Large intestine (tissue), 3 donors: ENCODE results near the gene PDE3A. TPM values are rescaled to one million over a fixed set of nuclear protein-coding genes. Genes with fewer than 3 reads are reported as not detected.

ENCODE experiments used
- DNase-seq, 2 donors: peaks; one replicate each; pipeline versions ENCODE4 v3.0.0 to v3.0.0-alpha.2; 2013
- H3K27ac ChIP-seq: one replicate; pipeline ENCODE4 v1.5.1; 2013; ENCODE audit warnings: low read length
- H3K27me3 ChIP-seq: 2 replicates; pipeline ENCODE4 v1.6.1; 2013; ENCODE audit warnings: low read length; ENCODE audit not compliant: control insufficient read depth, insufficient read depth
- H3K36me3 ChIP-seq: 2 replicates; pipeline ENCODE4 v1.6.1; 2013; ENCODE audit warnings: low read length; ENCODE audit not compliant: control insufficient read depth, insufficient read depth
- H3K4me1 ChIP-seq: one replicate; pipeline ENCODE4 v1.6.1; 2013; ENCODE audit warnings: low read length; ENCODE audit not compliant: control insufficient read depth, insufficient read depth
- H3K4me3 ChIP-seq: one replicate; pipeline ENCODE4 v1.5.1; 2013; ENCODE audit warnings: low read length
- H3K9me3 ChIP-seq: one replicate; pipeline ENCODE4 v1.6.1; 2013; ENCODE audit warnings: mild to moderate bottlenecking, low read depth, low read length, moderate library complexity; ENCODE audit not compliant: control insufficient read depth
- WGBS: methylation state at CpG from one replicate; pipeline ENCODE4 v1.1.5; 2013; ENCODE audit warnings: low lambda C conversion rate; ENCODE audit not compliant: insufficient coverage; 5-methylcytosine and 5-hydroxymethylcytosine counted together
- polyA plus RNA-seq: library from polyadenylated mRNA; unstranded; fragments of 120-200 nt; gene quantifications from one replicate; pipeline ENCODE4 v1.2.1, GENCODE V29; 2013

The PDE3A gene
- polyA plus RNA-seq, 1 donor: 62.0 TPM

- Histone ChIP-seq H3K4me3 (no peak overlapping the region), H3K9me3 (no peaks in the 10 kb centered on the region), H3K36me3 (peaks cover 7% of the 10 kb centered on the region), H3K27me3 (no peaks in the 10 kb centered on the region), H3K4me1 (no peaks in the 10 kb centered on the region), H3K27ac (no peak overlapping the region)
- DNase-seq: no peak
Measured at GRCh38 chr12:20505056-20505455, 136.7 kb downstream of the PDE3A start.

GRCh38 chr12:20507056-20507455, 138.7 kb downstream of the PDE3A start:
- Histone ChIP-seq H3K4me1 (no peaks in the 10 kb centered on the region), H3K9me3 (no peaks in the 10 kb centered on the region), H3K27me3 (no peaks in the 10 kb centered on the region), H3K27ac (no peak overlapping the region), H3K36me3 (peaks cover 7% of the 10 kb centered on the region), H3K4me3 (no peak overlapping the region)
- no peak for DNase-seq
- 100% methylated on average over 2 of the region's 3 CpGs for WGBS

- H3K36me3 ChIP-seq: peaks cover 7% of the 10 kb centered on the region
- H3K9me3 ChIP-seq: no peaks in the 10 kb centered on the region
- no CpG with 5 or more reads among the region's 4 CpGs for WGBS
- H3K4me1 ChIP-seq: no peaks in the 10 kb centered on the region
- H3K4me3 ChIP-seq: no peak overlapping the region
- no peak overlapping the region for H3K27ac ChIP-seq
- DNase-seq: no peak
- H3K27me3 ChIP-seq: no peaks in the 10 kb centered on the region
Measured at GRCh38 chr12:20507711-20508110, 139.4 kb downstream of the PDE3A start.

- Histone ChIP-seq H3K27me3 (no peaks in the 10 kb centered on the region), H3K4me1 (no peaks in the 10 kb centered on the region), H3K36me3 (peaks cover 7% of the 10 kb centered on the region), H3K27ac (no peak overlapping the region), H3K9me3 (no peaks in the 10 kb centered on the region), H3K4me3 (no peak overlapping the region)
- no peak for DNase-seq
- whole genome bisulfite sequencing: 92% methylated on average over 2 of the region's 4 CpGs
Measured at GRCh38 chr12:20508359-20508758, 140.0 kb downstream of the PDE3A start.

GRCh38 chr12:20508962-20509361, 140.6 kb downstream of the PDE3A start:
- H3K9me3 ChIP-seq: no peaks in the 10 kb centered on the region
- H3K27ac ChIP-seq: no peak overlapping the region
- H3K27me3 ChIP-seq: no peaks in the 10 kb centered on the region
- no peak overlapping the region for H3K4me3 ChIP-seq
- DNase-seq: no peak
- H3K4me1 ChIP-seq: no peaks in the 10 kb centered on the region
- peaks cover 7% of the 10 kb centered on the region for H3K36me3 ChIP-seq
- WGBS: 98% methylated on average over 4 of the region's 5 CpGs

GRCh38 chr12:20510811-20511210, 142.5 kb downstream of the PDE3A start:
- Histone ChIP-seq H3K4me1 (no peaks in the 10 kb centered on the region), H3K27me3 (no peaks in the 10 kb centered on the region), H3K27ac (no peak overlapping the region), H3K4me3 (no peak overlapping the region), H3K36me3 (peaks cover 5% of the 10 kb centered on the region), H3K9me3 (no peaks in the 10 kb centered on the region)
- no peak for DNase-seq
- WGBS: no CpG with 5 or more reads among the region's 1 CpG

- H3K27ac ChIP-seq: no peak overlapping the region
- H3K27me3 ChIP-seq: no peaks in the 10 kb centered on the region
- no peak for DNase-seq
- H3K9me3 ChIP-seq: no peaks in the 10 kb centered on the region
- no peak overlapping the region for H3K4me3 ChIP-seq
- H3K36me3 ChIP-seq: no peaks in the 10 kb centered on the region
- no CpG with 5 or more reads among the region's 3 CpGs for WGBS
- no peaks in the 10 kb centered on the region for H3K4me1 ChIP-seq
Measured at GRCh38 chr12:20513189-20513588, 144.9 kb downstream of the PDE3A start.

GRCh38 chr12:20514598-20514997, 146.3 kb downstream of the PDE3A start:
- H3K27ac ChIP-seq: no peak overlapping the region
- DNase-seq: no peak
- H3K4me1 ChIP-seq: no peaks in the 10 kb centered on the region
- no peak overlapping the region for H3K4me3 ChIP-seq
- H3K9me3 ChIP-seq: no peaks in the 10 kb centered on the region
- no peaks in the 10 kb centered on the region for H3K27me3 ChIP-seq
- no peaks in the 10 kb centered on the region for H3K36me3 ChIP-seq

GRCh38 chr12:20520532-20520931, 152.2 kb downstream of the PDE3A start:
- H3K36me3 ChIP-seq: peaks cover 2% of the 10 kb centered on the region
- H3K9me3 ChIP-seq: no peaks in the 10 kb centered on the region
- no peak overlapping the region for H3K27ac ChIP-seq
- DNase-seq: no peak
- no peaks in the 10 kb centered on the region for H3K27me3 ChIP-seq
- WGBS: no CpG with 5 or more reads among the region's 1 CpG
- H3K4me3 ChIP-seq: no peak overlapping the region
- no peaks in the 10 kb centered on the region for H3K4me1 ChIP-seq

GRCh38 chr12:20523658-20524057, 155.3 kb downstream of the PDE3A start:
- H3K27ac ChIP-seq: no peak overlapping the region
- no peaks in the 10 kb centered on the region for H3K9me3 ChIP-seq
- no peak overlapping the region for H3K4me3 ChIP-seq
- H3K4me1 ChIP-seq: no peaks in the 10 kb centered on the region
- no peaks in the 10 kb centered on the region for H3K27me3 ChIP-seq
- WGBS: 100% methylated on average over 1 of the region's 2 CpGs
- DNase-seq: no peak
- peaks cover 2% of the 10 kb centered on the region for H3K36me3 ChIP-seq

GRCh38 chr12:20524113-20524512, 155.8 kb downstream of the PDE3A start:
- DNase-seq: no peak
- no CpG with 5 or more reads among the region's 5 CpGs for WGBS
- no peak overlapping the region for H3K27ac ChIP-seq

More at GRCh38 chr12:20524113-20524512, 155.8 kb downstream of the PDE3A start:
- H3K4me1 ChIP-seq: no peaks in the 10 kb centered on the region
- peaks cover 2% of the 10 kb centered on the region for H3K36me3 ChIP-seq
- H3K27me3 ChIP-seq: no peaks in the 10 kb centered on the region
- no peaks in the 10 kb centered on the region for H3K9me3 ChIP-seq
- no peak overlapping the region for H3K4me3 ChIP-seq
